HG03039 (cell line): ENCODE data around the gene EIF3J.

ENCODE experiments used
- ATAC-seq: cut with Tn5 transposase; IDR thresholded peaks from one replicate; pipeline ENCODE4 v1.9.1; 2021; ENCODE audit warnings: mild to moderate bottlenecking, moderate library complexity; ENCODE audit not compliant: unreplicated experiment

EIF3J gene

DNA sequence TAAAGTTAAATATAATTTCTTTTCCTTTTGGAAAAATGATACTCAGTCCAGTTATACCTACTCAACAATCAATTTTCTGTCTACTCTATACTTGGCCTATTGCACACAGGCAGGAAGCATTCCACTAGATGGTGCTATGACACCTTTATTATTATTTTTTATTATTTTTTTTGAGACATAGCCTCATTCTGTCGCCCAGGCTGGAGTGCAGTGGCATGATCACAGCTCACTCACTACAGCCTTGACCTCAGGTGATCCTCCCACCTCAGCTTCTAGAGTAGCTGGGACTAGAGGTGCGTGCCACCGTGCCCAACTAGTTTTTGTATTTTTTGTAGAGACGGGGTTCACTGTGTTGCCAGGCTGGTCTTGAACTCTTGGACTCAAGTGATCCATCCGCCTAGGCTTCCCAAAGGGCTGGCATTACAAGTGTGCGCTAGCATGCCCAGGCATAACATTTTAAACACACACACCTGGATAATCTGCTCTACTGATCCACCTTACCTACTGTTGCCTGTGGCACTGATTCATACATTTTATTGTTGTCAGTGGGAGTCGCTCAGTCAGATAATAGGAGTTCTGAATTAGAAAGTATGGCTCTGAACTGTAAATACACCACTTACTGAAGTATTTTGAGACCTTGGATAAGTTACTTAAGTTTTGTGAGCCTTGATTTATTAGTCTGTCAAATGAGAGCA lies 56.2 kb downstream of the EIF3J start:
- ATAC-seq: no peak

DNA sequence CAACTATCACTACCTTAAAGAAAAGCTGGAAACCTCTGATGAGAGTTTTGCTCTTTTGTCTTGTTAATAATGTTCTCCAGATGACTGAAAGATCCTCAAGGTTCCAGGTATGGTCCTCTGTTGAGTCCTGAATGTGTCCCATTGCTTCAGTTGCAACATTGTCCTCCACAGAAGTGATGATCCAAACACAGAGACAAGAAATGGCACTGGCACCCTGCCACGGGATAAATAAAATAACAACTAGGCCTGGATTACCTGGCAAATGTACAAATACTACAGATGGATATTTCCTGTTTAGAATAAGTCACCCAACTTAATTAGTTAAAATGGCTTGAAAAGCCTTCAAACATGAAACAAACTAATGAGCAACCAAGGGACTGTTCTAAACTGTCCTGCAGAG lies 58.3 kb downstream of the EIF3J start:
- no peak for ATAC-seq

DNA sequence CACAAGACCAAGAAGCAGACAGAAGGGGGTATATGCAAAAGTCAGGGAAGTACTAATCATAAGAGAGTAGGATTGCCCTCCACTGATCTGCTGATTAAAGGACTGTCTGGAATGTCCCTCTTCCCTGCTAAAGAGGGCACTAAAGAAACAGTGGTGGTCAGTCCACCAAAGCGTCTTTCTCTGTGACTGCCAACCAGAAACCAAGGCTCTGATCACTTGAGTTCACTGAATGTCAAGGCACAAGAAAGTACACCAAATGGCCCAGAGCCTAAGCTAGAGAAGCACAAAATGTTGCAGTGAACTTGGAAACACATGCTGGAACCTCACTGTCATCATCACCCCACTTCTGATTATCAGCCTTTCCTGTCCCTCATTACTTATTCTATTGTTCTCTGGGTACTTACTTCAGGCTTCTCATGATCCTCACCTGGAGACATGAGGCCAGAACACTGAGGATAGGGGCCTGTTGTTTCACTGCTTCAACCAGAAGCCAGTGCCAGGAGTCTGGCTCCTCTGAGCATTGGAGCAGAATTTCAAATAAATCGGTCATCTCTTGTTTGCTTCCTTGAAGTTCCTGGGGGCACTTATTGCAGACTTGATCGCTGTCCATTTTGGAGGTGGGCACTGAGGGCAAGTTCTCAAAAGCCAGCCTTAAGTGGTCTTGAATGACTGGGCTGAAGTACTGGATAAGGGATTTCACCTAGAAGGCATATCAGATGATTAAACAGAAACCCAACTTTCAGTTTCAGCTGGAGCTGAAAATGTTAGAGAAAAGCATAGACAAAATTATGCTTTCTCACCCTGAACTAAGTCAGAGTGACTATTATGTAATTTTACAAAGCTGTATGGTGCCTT lies 58.9 kb downstream of the EIF3J start:
- ATAC-seq: no peak

DNA sequence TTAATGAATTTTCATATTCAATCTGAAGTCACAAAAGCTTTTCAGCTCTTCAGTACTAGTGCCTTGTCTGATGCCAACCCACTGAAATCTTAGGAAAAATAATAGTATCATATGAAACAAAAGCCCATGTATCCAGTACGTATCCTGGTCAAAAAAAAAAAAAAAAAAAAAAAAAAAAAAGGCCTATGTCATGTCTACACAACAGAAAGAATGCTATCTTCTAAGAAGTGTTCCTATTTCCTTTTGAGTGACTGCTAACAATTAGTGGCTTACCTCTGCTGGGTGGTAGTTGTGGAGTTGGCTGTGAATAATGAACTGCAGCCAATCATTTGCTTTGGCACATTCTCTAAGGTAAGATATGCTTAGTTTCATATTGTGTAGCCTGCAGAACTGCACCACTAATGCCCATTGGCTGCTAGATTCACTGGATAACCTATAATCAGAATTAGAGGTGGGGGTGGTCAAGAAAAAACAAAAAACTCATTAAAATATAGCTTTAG lies 59.6 kb downstream of the EIF3J start:
- ATAC-seq: no peak

DNA sequence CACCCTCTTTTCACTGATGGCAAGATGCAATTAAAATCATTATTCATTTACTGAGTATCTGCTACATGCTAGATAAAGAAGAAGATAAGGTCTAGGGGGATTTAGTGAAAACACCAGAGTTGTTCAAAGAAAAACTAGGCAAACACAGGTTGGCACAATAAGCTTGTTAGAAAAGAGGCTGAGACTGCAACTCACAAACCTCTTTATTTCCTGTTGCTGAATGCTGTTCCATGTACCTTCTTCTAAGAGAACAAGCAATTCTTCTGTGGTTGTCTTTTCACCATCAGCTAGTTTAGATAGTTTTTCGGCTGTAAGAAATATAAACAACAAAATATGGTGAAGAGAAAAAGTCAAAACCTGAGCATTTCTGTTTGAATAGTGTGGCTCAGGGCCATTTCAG lies 61.1 kb downstream of the EIF3J start:
- ATAC-seq: no peak

DNA sequence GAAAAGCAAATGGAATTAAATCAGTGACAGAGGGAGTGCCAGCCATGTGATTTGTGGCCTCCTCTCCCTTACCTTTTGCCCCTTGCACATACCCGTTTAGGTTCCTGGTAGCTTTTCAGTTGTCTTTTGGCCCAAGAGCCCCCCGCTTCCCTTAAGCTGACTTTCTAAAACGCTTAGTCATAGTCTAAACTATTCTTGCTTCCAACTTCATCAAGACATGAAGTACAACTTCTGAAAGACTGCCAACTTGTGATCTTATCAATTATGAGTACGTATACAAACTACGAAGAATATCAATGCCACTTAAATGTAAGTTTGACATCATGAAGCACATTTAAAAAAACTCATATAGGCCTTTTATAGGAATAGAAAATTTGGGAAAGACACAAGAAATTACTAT lies 61.9 kb downstream of the EIF3J start:
- no peak for ATAC-seq

DNA sequence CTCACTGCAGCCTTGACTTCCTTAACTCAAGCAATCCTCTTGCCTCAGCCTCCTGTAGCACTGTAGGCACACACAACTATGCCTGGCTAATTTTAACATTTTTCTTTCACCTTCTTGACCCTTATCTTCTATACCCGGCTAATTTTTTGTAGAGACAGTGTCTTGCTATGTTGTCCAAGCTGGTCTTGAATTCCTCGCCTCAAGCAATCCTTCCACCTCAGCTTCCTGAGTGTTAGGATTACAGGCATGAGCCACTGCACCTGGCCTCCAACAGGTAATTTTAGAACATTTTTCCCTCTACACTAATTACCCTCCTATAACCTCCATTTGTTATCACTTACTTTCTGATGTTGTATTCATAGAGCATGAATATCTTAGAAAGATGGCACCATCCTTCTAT lies 66.2 kb downstream of the EIF3J start:
- ATAC-seq: no peak

DNA sequence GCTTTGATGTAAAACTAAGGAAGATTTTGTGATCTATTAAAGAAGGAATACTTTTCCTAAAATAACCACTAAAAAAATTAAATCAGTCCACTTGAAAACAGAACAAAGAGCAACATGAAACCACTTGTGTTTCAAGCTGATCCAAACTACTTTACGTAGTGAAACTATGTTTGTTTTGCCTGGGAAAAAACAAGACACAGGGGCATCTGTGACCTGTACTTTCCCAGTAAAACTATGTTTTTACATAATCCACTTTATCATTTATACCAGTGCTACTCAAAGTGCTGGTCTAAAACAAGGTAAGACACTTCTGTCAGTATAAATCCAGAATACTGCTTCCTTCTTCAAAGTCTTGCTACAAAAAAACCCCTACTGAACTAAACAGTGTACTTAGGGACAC lies 69.8 kb downstream of the EIF3J start:
- ATAC-seq: no peak
